ENCODE measurements around the gene C16orf74. TPM values are rescaled to one million over a fixed set of nuclear protein-coding genes. Genes with fewer than 3 reads are reported as not detected.

The C16orf74 gene
- polyA plus RNA-seq, 2 of the 4 experiments (the other 2 are of a cell fraction), result 3.8 to 9.1 TPM

DNA sequence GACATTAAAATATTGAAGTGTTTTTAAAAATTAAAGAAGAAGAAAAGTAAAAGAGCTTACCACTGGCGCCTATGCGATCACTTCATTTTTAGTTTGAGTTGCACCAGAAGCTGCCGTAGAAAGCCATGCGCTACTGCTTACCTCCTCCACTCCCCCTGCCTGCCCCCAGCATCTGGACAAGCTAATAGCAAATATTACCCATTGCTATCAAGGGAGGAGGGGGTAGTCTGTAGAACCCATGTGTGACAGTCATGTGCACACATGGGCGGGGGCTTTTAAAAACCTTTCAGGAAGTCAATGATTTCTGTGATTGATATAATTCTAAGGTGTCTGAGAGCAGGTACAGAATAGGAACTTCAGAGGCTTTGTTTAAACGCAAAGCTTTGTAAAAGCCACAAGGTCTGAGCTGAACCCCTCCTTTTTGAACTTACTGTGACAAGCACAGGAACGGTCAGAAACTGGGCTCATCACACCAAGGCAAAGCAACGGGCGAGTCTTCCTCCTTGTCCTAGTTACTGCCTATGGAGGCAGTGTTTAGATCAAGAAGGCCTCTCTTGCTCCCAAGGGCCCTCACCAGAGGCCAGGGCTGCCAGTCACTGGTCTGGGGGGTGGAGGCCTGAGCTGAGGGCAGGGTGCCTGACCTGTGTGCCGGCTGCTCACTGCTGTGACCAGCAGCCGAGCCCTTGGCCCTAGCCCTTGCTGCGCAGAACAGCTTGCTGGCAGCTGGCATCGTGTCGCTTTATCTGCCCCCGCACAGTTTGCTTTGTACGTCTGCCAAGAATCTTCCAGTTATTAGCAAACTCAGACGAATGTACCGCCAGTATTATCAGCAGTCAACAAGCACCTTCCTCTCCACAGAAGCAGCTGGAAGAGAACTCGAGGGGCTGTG is 77.1 kb downstream of the C16orf74 start:
- ATAC-seq, result peak in 1 of 2 experiments; percentile 24; a peak in 2 of 6 replicates
- H3K27ac ChIP-seq, result no peak overlapping the region

GRCh38 chr16:85670840-85671239 is 80.1 kb downstream of the C16orf74 start:
- Histone ChIP-seq H3K4me1 (no peaks in the 10 kb centered on the region), H3K4me3 (no peak overlapping the region), H3K27ac (no peak overlapping the region), H3K4me2 (no peak overlapping the region), H3K9me3 (no peaks in the 10 kb centered on the region)
- FAIRE-seq (no peak), ATAC-seq (no peak), DNase-seq (ENCODE audit: low read depth in 1 of 2, low spot score in 1 of 2) (no peak)
- no peak for TF ChIP-seq GATA3 (IDR thresholded peaks at IDR 0.05; ENCODE audit: borderline replicate concordance)
- no peak for TF ChIP-seq EP300 (IDR thresholded peaks at IDR 0.05)
- TF ChIP-seq HMGXB4 (CRISPR knock-in tag; IDR thresholded peaks at IDR 0.05; ENCODE audit: borderline replicate concordance), result no peak
- TF ChIP-seq HOXB13 (CRISPR knock-in tag; IDR thresholded peaks at IDR 0.05; ENCODE audit: low read depth), result no peak
- no peak for TF ChIP-seq EHMT2 (IDR thresholded peaks at IDR 0.05; ENCODE audit: low read depth)
- no peak for TF ChIP-seq ZNF302 (CRISPR knock-in tag; IDR thresholded peaks at IDR 0.05)
- no peak for TF ChIP-seq ZC3H11A (IDR thresholded peaks at IDR 0.05)
- no peak for TF ChIP-seq HEYL (CRISPR knock-in tag; IDR thresholded peaks at IDR 0.05)
- no peak for TF ChIP-seq CBX2 (IDR thresholded peaks at IDR 0.05; ENCODE audit: borderline replicate concordance, low read depth)
- TF ChIP-seq, protein P1, sequence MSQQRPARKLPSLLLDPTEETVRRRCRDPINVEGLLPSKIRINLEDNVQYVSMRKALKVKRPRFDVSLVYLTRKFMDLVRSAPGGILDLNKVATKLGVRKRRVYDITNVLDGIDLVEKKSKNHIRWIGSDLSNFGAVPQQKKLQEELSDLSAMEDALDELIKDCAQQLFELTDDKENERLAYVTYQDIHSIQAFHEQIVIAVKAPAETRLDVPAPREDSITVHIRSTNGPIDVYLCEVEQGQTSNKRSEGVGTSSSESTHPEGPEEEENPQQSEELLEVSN (IDR thresholded peaks at IDR 0.05; ENCODE audit: borderline replicate concordance, low read depth), result no peak
- TF ChIP-seq PHF8 (IDR thresholded peaks at IDR 0.05; ENCODE audit: borderline replicate concordance, low read depth), result no peak
- no peak for TF ChIP-seq RAD21 (conservative IDR thresholded peaks at IDR 0.05 in 1 of 2, IDR thresholded peaks at IDR 0.05 in 1 of 2)
- TF ChIP-seq, protein P2, sequence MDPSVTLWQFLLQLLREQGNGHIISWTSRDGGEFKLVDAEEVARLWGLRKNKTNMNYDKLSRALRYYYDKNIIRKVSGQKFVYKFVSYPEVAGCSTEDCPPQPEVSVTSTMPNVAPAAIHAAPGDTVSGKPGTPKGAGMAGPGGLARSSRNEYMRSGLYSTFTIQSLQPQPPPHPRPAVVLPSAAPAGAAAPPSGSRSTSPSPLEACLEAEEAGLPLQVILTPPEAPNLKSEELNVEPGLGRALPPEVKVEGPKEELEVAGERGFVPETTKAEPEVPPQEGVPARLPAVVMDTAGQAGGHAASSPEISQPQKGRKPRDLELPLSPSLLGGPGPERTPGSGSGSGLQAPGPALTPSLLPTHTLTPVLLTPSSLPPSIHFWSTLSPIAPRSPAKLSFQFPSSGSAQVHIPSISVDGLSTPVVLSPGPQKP (IDR thresholded peaks at IDR 0.05; ENCODE audit: low read depth, low read length), result no peak
- no peak for TF ChIP-seq ATOH8 (CRISPR knock-in tag; IDR thresholded peaks at IDR 0.05; ENCODE audit: low read depth)
- CTCF ChIA-PET, result interaction anchor here (12.4 kb wide), 1 partner anchor 49 kb away, joined by 128 read pairs; no protein-coding TSS in a partner anchor
- POLR2A ChIA-PET, result interaction anchor here (0.7 kb wide), 1 partner anchor 46 kb away, joined by 4 read pairs; no protein-coding TSS in a partner anchor
- 95% methylated on average over 14 of the region's 14 CpGs for WGBS (ENCODE audit: missing lambda C conversion rate)

More for the DNA sequence above, 77.1 kb downstream of the C16orf74 start:
- Histone ChIP-seq H3K4me1 (no peaks in the 10 kb centered on the region), H3K4me2 (no peak overlapping the region), H3K9me3 (no peaks in the 10 kb centered on the region), H3K4me3 (no peak overlapping the region)
- ChIA-PET CTCF (interaction anchor here (0.7 to 12.4 kb wide), 17 partner anchors 9 to 421 kb away, joined by 3 to 128 read pairs (median 4); no protein-coding TSS in a partner anchor), POLR2A (interaction anchor here (0.5 kb wide), 1 partner anchor 427 kb away, joined by 3 read pairs; no protein-coding TSS in a partner anchor)
- TF ChIP-seq CEBPB (IDR thresholded peaks at IDR 0.05), result no peak
- TF ChIP-seq SMC3 (IDR thresholded peaks at IDR 0.05), result no peak
- TF ChIP-seq HOXA7 (CRISPR knock-in tag; IDR thresholded peaks at IDR 0.05), result no peak
- no peak for TF ChIP-seq JUN (IDR thresholded peaks at IDR 0.05)
- no peak for TF ChIP-seq CHD4 (IDR thresholded peaks at IDR 0.05; ENCODE audit: borderline replicate concordance)
- no peak for TF ChIP-seq PHF8 (IDR thresholded peaks at IDR 0.05; ENCODE audit: borderline replicate concordance, low read depth)
- TF ChIP-seq, protein P3, sequence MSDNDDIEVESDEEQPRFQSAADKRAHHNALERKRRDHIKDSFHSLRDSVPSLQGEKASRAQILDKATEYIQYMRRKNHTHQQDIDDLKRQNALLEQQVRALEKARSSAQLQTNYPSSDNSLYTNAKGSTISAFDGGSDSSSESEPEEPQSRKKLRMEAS (IDR thresholded peaks at IDR 0.05), result no peak
- TF ChIP-seq POLR2AphosphoS2 (conservative IDR thresholded peaks at IDR 0.05; ENCODE audit: low read length), result no peak; the same call in 1 of the 2 replicates
- no peak for TF ChIP-seq REST (IDR thresholded peaks at IDR 0.05)
- TF ChIP-seq FOXS1 (CRISPR knock-in tag; IDR thresholded peaks at IDR 0.05), result no peak
- 80% methylated on average over 19 of the region's 19 CpGs for WGBS (ENCODE audit: missing lambda C conversion rate)
- FAIRE-seq (no peak), DNase-seq (ENCODE audit: low read depth in 1 of 2, low spot score in 1 of 2) (no peak)
